Hematopoietic multipotent progenitor cell treated with erythropoietin and hydrocortisone succinate and interleukin-3 and kit ligand, for 17 days (in vitro differentiated cells): ENCODE data around the gene RAPGEF2.
"Not testable (repeated sequence)": the region's sequence is repeated elsewhere in the genome, so short reads cannot be mapped to it uniquely, and the experiment has no call there.

Source experiments
- DNase-seq: peaks from one replicate; pipeline ENCODE4 v3.0.0-alpha.2; 2015; ENCODE audit warnings: low spot score

The RAPGEF2 gene

GRCh38 chr4:159370286-159370685 lies 267.4 kb downstream of the RAPGEF2 start:
- DNase-seq, result no peak

GRCh38 chr4:159374749-159375530 lies 272.1 kb downstream of the RAPGEF2 start:
- no peak for DNase-seq

GRCh38 chr4:159376289-159376688 lies 273.4 kb downstream of the RAPGEF2 start:
- DNase-seq, result no peak

- no peak for DNase-seq
Observed at GRCh38 chr4:159378056-159378616, 275.3 kb downstream of the RAPGEF2 start.

- DNase-seq, result not testable (repeated sequence)
Observed at GRCh38 chr4:159379064-159379463, 276.2 kb downstream of the RAPGEF2 start.

GRCh38 chr4:159379836-159380235 lies 277.0 kb downstream of the RAPGEF2 start:
- no peak for DNase-seq

GRCh38 chr4:159382856-159383561 lies 280.1 kb downstream of the RAPGEF2 start:
- DNase-seq, result no peak

- no peak for DNase-seq
Observed at GRCh38 chr4:159383562-159383931, 280.7 kb downstream of the RAPGEF2 start.

- DNase-seq, result no peak
Observed at GRCh38 chr4:159384017-159384416, 281.1 kb downstream of the RAPGEF2 start.

GRCh38 chr4:159384632-159385031 lies 281.8 kb downstream of the RAPGEF2 start:
- DNase-seq, result no peak

- no peak for DNase-seq
Observed at GRCh38 chr4:159386620-159387019, 283.7 kb downstream of the RAPGEF2 start.

GRCh38 chr4:159389756-159390155 lies 286.9 kb downstream of the RAPGEF2 start:
- no peak for DNase-seq

GRCh38 chr4:159390648-159391047 lies 287.8 kb downstream of the RAPGEF2 start:
- DNase-seq, result no peak

- DNase-seq, result no peak
Observed at GRCh38 chr4:159395693-159396092, 292.8 kb downstream of the RAPGEF2 start.

GRCh38 chr4:159396151-159396550 lies 293.3 kb downstream of the RAPGEF2 start:
- no peak for DNase-seq

GRCh38 chr4:159398236-159398638 lies 295.4 kb downstream of the RAPGEF2 start:
- DNase-seq, result no peak

- DNase-seq, result no peak
Observed at GRCh38 chr4:159400558-159401225, 297.8 kb downstream of the RAPGEF2 start.

GRCh38 chr4:159401226-159401712 lies 298.4 kb downstream of the RAPGEF2 start:
- DNase-seq, result no peak

GRCh38 chr4:159401791-159402380 lies 299.0 kb downstream of the RAPGEF2 start:
- DNase-seq, result no peak
